Fibroblast of lung (primary cell): Measurements from ENCODE around the gene INSYN2B.

ENCODE experiments used
- CTCF ChIP-seq, 2 donors: IDR thresholded peaks in 1 of 2; conservative IDR thresholded peaks in 1 of 2; 1 replicate in 1 of 2; 2 replicates in 1 of 2; pipeline ENCODE4 v1.5.1; 2011 to 2012; ENCODE audit warnings: low read length in 2 of 2, control low read depth in 1 of 2, inconsistent platforms in 1 of 2, low read depth in 1 of 2, mild to moderate bottlenecking in 1 of 2
- EZH2 ChIP-seq: IDR thresholded peaks from 2 replicates; pipeline ENCODE4 v1.5.1; 2012; ENCODE audit warnings: low read length, control low read depth, mild to moderate bottlenecking; ENCODE audit errors: missing control alignments

DNA sequence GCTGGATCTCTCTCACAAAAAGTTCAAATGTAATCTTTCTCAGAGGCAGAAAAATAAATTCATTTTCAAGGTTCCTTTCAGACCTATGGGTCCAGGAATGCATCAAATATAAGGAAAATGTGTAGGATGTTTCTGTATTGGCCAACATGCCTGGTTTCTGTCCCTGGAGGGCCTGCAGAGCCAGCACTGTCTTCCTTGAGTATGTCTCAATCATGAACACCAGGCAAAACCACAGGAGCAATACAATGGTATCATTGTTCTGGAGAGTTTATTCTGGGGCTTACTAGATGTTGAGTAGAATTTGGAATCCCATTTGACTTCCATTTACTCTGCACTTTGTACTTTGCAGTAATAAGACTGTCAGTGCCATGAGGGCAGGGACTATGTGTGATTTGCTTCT is 23.5 kb downstream of the INSYN2B start:
- TF ChIP-seq CTCF (conservative IDR thresholded peaks at IDR 0.05 in 1 of 2, IDR thresholded peaks at IDR 0.05 in 1 of 2; ENCODE audit: low read depth in 1 of 2, low read length in 2 of 2) = no peak
- no peak for TF ChIP-seq EZH2
